ENCODE results near the gene RXRB. TPM values are rescaled to one million over a fixed set of nuclear protein-coding genes. Genes with fewer than 3 reads are reported as not detected.
A peak's percentile ranks its signal among the peaks of the same experiment; 100 is the strongest.

Gene RXRB
- total and polyA plus RNA-seq, 2 of the 13 experiments (the other 11 are each of a cell fraction or from before 2014, with no cell fraction given) = 26.7 to 55.7 TPM

GRCh38 chr6:33249732-33250630 lies 49.5 kb upstream of the RXRB start (continued):
- no peak for TF ChIP-seq ZNF318 (CRISPR knock-in tag; IDR thresholded peaks at IDR 0.05)
- no peak for TF ChIP-seq HHEX (CRISPR knock-in tag; IDR thresholded peaks at IDR 0.05)
- no peak for TF ChIP-seq ZNF484 (CRISPR knock-in tag; IDR thresholded peaks at IDR 0.05; ENCODE audit: borderline replicate concordance, low read depth)
- no peak for TF ChIP-seq NPAS2 (CRISPR knock-in tag; IDR thresholded peaks at IDR 0.05; ENCODE audit: borderline replicate concordance)
- no peak; the same call in 1 of the 2 replicates for TF ChIP-seq CCDC6 (CRISPR knock-in tag; IDR thresholded peaks at IDR 0.05)
- peak; percentile 58 for TF ChIP-seq CCAR2 (optimal IDR thresholded peaks at IDR 0.05; ENCODE audit: low read depth, low read length)
- no peak for TF ChIP-seq ZMYM3 (CRISPR knock-in tag; IDR thresholded peaks at IDR 0.05)
- peak; percentile 11; the same call in 1 of the 2 replicates for TF ChIP-seq UBTF (CRISPR knock-in tag; IDR thresholded peaks at IDR 0.05)
- TF ChIP-seq PCBP1 (IDR thresholded peaks at IDR 0.05; ENCODE audit: borderline replicate concordance, low read depth, low read length) = no peak
- TF ChIP-seq ELF1 (CRISPR knock-in tag; IDR thresholded peaks at IDR 0.05) = 0 out of 2 replicates have a peak, but pooled peaks have one; percentile 1
- 0 out of 2 replicates have a peak, but pooled peaks have one; percentile 47 for TF ChIP-seq WIZ (CRISPR knock-in tag; IDR thresholded peaks at IDR 0.05)
- TF ChIP-seq ZNF563 (CRISPR knock-in tag; IDR thresholded peaks at IDR 0.05) = 0 out of 2 replicates have a peak, but pooled peaks have one; percentile 15
- 0 out of 2 replicates have a peak, but pooled peaks have one; percentile 24 for TF ChIP-seq ZNF580 (CRISPR knock-in tag; IDR thresholded peaks at IDR 0.05; ENCODE audit: borderline replicate concordance, low read depth)
- TF ChIP-seq ZNF83 (CRISPR knock-in tag; IDR thresholded peaks at IDR 0.05; ENCODE audit: borderline replicate concordance) = no peak
- TF ChIP-seq ZNF143 (CRISPR knock-in tag; IDR thresholded peaks at IDR 0.05) = peak; percentile 23; the same call in 1 of the 2 replicates
